ENCODE results near the gene SMIM24.
"Not testable (repeated sequence)": the region's sequence is repeated elsewhere in the genome, so short reads cannot be mapped to it uniquely, and the experiment has no call there.

The SMIM24 gene

GRCh38 chr19:3480383-3481091 is at the start of gene SMIM24:
Gene SMIM24 (minus strand): TSS chr19:3480525. CDS start chr19:3480463, 62 bp downstream.
- DNase-seq, result no peak

- DNase-seq, result not testable (repeated sequence)
Observed at GRCh38 chr19:3529299-3529698, 49.0 kb upstream of the SMIM24 start.

GRCh38 chr19:3528539-3529211 is 48.4 kb upstream of the SMIM24 start:
- no peak for DNase-seq

GRCh38 chr19:3528080-3528479 is 47.8 kb upstream of the SMIM24 start:
- DNase-seq, result no peak

GRCh38 chr19:3527238-3527910 is 47.0 kb upstream of the SMIM24 start:
- DNase-seq, result no peak

GRCh38 chr19:3526507-3527237 is 46.3 kb upstream of the SMIM24 start:
- DNase-seq, result no peak

- DNase-seq, result no peak
Observed at GRCh38 chr19:3524904-3525451, 44.7 kb upstream of the SMIM24 start.

- DNase-seq, result no peak
Observed at GRCh38 chr19:3524078-3524842, 43.9 kb upstream of the SMIM24 start.

GRCh38 chr19:3523361-3524077 is 43.2 kb upstream of the SMIM24 start:
- no peak for DNase-seq

- no peak for DNase-seq
Observed at GRCh38 chr19:3522421-3523360, 42.4 kb upstream of the SMIM24 start.

GRCh38 chr19:3521104-3521445 is 40.8 kb upstream of the SMIM24 start:
- DNase-seq, result no peak

- DNase-seq, result no peak
Observed at GRCh38 chr19:3520166-3521103, 40.1 kb upstream of the SMIM24 start.

- no peak for DNase-seq
Observed at GRCh38 chr19:3519126-3519525, 38.8 kb upstream of the SMIM24 start.

GRCh38 chr19:3518659-3519058 is 38.3 kb upstream of the SMIM24 start:
- no peak for DNase-seq

GRCh38 chr19:3518255-3518654 is 37.9 kb upstream of the SMIM24 start:
- DNase-seq, result no peak

GRCh38 chr19:3517638-3518037 is 37.3 kb upstream of the SMIM24 start:
- no peak for DNase-seq

- no peak for DNase-seq
Observed at GRCh38 chr19:3516675-3517207, 36.4 kb upstream of the SMIM24 start.

GRCh38 chr19:3515891-3516422 is 35.6 kb upstream of the SMIM24 start:
- no peak for DNase-seq

GRCh38 chr19:3514930-3515329 is 34.6 kb upstream of the SMIM24 start:
- no peak for DNase-seq

All from AML-193 (cell line).